Stimulated activated CD4-positive, alpha-beta T cell treated with anti-CD3 and anti-CD28 coated beads, Interleukin-1b, Interleukin-23, amount 100 ng/mL, for 4 hours (primary cell): ENCODE measurements around the gene MALL.
"Not testable (repeated sequence)": the region's sequence is repeated elsewhere in the genome, so short reads cannot be mapped to it uniquely, and the experiment has no call there.

ENCODE experiments used
- DNase-seq, 2 donors: peaks; one replicate each; pipeline ENCODE4 v3.0.0-alpha.2; 2020; ENCODE audit warnings: low read depth in 2 of 2

Gene MALL

DNA sequence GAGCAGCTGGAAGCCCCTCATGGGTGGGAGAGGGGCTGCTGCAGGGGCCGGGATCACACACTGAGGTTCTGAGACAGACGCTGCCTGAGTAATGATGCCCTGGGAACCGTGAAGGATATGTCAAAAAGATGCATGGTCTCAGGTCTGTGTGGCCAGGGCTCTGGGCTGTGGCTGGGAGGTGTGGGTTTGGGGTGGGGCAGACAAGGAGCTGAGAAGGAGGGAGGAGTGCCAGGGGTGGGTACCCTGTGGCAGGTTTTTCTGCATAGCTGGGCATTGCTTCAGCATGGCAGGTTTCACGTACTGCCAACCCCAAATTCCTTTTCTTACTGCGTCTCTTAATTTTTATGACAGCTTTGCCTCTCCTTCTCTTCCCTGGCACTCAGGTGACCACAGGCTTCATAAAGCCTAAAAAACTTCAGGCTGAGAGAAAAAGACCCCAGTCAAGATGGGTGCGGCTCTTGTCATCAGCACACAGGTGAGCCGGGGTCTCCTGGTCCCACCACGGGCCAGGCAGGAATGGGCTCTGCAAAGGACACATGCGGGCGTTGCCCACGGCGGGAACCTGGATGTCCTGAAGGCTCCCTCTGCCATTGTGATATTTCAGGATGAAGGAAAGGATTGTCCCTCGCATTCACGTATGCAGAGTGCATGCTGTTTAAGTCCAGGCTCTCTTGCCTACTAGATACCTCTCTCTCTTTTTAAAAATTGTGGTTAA, 18.0 kb downstream of the MALL start:
- DNase-seq = no peak

DNA sequence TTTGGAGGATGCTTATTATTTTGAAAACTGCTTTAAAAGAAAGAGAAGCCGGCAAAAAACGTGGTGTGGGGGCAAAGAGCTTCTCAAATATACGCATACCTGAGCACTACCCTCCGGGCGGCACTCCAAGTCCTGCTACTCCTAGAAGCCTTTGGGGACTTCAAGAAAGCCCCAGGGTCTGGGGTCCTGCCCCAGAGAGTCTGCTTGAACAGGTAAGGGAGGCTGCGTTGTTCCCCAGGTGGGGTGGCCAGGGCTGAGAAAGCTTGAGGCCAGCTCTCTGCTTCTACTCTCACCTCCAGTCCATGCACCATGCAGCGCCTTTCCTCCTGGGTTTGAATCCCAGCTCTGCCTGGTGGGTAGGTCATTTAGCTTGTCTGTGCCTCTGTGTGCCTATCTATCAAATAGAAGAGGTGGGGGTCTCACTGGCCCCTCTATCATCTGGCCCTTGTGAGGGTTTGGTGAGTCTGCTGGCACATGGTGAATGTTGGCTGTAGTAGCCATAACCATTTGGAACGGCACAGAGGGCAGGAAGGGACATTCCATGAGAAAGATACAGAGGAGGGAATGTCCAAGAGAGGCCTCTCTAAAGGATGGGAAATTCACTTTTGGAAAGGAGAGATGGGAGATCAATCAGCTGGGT, 19.5 kb downstream of the MALL start:
- DNase-seq = no peak

DNA sequence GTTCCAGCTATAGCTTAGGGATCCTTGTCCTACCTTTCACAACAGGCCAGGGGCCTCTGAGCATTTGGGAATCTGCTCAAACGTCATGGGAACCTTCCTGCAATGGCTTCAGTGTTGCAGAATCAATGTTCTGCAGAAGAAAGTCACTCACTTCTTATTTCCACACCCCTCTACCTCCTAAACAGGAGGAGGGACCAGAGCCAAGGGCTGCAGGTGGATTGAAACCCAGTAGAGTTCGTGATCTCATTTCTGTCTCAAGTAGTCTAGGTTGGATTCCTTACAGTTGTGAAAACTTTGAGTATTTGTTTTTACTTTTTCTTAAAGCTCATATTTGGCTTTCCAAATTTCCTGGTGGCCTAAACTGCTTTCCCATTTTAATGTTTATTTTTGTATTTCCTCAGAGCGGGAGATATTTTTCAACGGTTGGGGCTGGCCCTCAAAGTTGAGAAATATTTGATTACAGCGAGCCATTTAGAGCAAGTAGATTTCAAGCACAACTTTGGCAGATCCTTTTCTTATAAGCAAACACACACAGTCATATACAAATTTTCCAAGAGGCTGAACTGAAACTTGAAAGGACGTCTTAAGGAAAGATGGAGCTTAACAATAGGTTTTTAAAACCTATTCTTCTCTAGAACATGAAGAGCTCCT, 20.6 kb downstream of the MALL start:
- DNase-seq = not testable (repeated sequence)

DNA sequence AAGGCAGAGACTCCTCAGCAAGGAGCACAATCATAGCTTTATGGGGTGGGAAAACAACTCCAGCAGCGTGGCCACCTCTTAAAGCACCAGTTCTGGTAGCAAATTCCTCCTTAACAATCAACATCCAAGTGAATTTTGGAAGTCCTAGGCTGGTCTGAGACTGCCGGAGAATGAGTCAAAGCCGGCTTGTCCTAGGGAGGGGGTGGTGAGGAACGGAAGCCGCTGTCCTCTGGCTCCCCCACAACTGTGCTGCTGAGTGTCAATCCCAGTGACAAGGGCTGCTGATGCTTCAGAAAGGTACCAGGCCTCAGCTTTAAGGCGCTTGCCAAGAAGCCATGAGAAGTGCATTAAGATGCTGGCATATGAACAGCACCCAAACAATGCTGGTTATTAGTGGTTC, 21.7 kb downstream of the MALL start:
- not testable (repeated sequence) for DNase-seq

DNA sequence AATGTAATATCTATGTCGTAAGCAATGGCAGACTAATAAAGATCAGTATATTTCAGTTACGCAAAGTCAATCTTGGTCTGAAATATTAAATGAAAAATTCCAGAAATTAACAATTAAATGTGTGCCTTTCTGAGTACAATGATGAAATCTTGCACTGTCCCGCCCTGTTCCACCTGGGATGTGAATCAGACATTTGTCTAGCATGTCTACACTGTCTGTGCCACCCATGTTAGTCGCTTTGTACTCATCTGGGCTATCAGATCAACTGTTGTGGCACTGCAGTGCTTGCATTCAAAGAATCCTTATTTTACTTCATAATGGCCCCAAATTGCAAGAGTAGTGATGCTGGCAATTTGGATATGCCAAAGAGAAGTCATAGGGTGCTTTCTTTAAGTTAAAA, 25.5 kb downstream of the MALL start:
- not testable (repeated sequence) for DNase-seq

DNA sequence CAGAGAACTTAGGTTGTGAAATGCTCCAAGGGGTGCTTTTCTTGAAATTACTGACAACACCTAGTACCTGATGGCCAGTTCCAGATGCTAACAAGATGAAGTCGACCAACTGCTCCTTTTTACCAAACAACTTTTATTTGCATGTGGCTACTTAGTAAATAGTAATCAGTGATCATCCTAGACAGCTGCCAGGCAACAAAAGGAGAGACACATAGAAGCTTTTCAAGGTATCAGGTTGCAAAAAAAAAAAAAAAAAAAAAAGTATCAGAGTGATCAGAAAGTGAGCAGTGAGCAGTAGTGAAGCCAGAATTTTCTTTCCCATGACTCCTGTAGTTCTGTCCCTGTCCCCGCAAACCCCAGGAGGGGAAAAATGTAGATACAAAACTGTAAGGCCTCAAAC, 31.9 kb downstream of the MALL start:
- DNase-seq = not testable (repeated sequence)

DNA sequence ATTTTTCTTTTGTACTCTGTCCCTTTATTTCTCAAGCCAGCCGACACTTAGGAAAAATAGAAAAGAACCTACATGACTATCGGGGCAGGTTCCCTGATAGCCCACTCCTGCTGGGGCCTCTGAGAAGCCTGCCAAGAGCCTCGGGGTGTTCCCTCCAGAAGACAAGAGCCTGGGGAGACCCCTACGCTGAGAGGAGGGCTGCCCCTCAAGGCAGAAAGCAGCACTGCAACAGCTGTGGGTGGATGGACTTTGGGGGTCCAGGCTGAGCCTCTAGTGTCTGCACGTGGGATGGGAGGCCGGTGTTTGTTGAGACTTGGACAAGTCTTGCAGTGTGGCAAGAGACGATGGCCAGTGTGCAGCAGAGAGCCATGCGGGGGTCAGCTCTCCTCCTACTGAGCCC, 32.5 kb downstream of the MALL start:
- DNase-seq = not testable (repeated sequence)

DNA sequence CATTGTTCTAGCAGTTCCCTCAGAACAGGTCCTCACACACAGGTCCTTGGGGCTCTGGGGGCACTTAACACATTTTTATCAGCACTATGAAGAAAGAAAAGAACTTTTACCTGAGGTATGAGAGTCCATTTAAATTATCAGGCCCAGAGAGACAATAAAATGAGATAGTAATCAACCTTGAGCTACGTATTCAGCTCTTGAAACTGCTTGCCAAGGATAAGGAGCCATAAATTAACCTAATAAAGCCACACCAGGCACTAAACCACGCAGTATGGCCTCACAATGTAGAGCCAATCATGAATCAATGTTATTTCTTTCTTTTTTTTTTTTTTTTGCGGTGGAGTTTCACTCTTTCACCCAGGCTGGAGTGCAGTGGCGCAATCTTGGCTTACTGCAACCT, 37.5 kb downstream of the MALL start:
- not testable (repeated sequence) for DNase-seq

DNA sequence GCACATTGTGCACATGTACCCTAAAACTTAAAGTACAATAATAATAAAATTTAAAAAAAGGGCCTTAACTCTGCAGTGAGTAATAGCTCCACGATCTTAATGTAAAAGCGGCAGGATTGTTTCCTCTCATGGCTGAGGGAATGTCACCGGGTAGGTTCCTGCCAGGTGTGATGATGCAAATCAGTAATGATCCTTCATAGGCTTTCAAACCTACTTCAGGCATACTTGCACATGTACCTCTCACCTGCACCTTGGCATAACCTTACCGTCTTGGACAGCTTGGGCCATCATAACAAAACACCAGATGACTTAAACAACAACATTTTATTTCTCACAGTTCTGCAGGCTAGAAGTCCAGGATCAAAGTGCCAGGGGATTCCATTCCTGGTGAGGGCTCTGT, 39.7 kb downstream of the MALL start:
- DNase-seq = not testable (repeated sequence)

DNA sequence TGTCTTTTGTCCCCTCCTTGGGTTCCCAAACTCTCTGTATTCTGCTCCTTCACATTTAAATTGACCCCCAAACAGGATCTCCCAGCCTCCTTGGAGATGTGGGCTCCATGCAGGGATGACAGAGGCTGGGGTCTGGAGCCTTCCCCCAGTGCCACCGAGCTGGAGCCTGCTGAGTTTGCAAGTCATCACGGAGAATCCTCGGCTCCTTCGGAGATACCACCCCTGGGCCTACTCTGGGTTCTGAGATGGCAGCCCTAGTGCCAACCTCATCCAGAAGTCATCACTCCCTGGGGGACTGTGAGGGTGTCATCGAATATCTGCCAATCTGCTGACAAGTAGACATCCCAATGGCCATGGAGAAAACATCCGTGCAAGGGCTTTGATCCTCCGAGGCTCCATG, 45.8 kb downstream of the MALL start:
- DNase-seq = not testable (repeated sequence)

DNA sequence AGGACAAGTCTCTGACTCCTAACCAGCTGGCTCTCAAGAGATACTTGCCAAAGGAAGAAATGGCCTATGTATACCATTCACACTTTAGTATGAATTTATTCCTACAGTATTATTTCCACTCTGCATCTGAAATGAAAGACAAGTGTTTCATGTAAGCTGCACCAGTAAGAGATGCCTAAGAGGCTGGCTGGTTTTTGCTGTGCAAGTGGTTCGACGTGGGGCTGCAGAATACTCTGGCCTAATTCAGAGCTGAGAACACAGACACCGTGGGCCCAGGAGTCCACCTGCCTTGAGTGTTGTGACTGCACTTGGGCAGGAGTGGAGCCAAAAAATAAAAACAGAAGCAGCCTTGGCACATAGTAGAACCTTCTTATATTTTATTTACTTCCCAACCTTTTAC, 47.5 kb downstream of the MALL start:
- DNase-seq = not testable (repeated sequence)

DNA sequence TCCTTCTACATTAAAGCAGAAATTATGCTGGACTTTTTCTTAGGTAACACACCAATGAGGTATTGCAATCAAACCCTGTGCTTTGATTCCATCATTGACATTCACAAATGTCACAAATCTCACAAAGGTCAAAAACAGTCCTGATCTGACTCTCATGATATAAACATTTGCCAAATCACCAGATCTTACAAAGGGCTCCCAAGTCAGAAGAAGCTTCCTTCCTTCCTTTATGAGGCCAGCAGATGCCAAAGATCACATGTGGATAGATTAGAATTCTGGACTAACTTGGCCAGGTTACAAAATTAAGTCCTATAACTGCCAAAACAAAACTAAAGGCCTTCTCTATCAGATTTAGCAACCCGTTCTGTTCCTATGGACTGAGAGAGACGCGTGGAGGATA, 53.3 kb downstream of the MALL start:
- DNase-seq = not testable (repeated sequence)

DNA sequence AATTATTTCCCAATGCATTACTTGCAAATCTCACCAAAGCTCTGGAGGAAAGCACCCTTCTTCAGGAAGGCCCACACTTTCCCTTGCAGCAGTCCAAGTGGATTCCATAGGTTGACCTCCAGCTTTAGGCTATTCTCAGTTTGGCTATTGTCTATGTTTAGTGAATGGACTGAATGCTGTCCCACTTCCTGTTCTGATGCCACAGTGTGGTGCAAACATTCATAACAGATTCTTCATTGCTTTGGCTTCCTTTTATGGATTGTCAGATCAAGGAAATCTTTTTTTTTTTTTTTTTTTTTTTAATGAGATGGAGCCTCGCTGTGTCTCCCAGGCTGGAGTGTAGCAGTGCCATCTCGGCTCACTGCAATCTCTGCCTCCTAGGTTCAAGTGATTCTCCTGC, 55.1 kb downstream of the MALL start:
- not testable (repeated sequence) for DNase-seq

DNA sequence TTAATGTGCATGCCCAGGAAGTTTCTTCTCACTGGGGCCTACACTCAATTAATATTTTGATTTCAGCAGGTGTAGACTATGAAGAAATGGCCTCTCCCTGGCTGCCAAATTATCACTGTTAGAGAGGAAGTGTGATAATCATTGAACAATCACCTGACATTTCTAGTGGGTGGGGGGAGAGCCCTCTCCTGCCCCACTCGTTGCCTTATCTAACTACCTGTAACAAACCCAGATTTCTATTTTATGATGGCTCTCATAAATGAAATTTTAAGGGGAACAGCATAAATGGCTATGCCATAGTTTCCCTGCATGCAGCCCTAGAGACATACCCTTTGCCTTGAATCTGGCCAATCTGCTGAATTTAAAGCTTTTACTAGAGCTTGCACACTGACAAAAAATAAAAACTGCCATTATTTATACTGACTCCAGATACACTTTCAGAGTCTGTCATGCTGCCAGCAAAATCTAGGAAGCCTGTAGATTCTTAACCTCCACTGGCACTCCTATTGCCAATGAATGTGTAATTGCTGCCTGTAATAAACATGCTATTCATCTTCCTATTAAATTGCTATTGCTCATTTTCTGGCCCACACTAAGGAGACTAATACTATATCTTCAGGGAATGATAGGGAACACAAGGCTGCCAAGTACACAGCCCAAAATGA, 55.8 kb downstream of the MALL start:
- not testable (repeated sequence) for DNase-seq

DNA sequence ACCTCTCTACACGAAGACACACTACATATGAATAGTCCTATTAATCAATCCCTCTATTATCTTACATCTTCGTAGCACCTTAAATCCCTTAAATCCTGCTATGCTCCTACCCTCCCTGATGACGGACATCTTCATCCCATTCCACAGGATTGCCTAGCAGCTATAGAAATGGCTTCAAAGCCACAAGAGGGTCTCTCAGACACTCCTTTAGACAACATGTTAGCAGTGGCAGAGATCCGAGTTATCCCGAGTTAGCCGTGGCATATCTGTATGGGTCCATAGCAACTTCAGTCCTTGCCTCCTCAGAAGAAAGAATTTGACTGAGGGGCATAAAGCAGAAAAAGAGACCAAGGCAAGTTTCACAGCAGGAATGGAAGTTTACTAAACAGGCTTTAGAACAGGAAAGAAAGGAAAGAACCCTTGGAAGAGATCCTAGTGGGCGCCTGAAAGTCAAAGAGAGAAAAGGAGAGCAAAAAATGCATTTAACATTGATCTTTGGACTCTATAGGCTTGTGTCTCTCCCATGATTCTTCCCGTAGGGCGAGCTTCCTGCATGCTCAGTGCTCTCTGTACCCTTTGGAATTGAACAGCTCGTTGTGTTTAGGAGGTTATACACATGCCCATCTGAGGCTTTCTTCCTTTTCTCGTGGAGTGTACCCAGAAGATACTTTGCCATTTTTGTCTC, 56.5 kb downstream of the MALL start:
- not testable (repeated sequence) for DNase-seq

DNA sequence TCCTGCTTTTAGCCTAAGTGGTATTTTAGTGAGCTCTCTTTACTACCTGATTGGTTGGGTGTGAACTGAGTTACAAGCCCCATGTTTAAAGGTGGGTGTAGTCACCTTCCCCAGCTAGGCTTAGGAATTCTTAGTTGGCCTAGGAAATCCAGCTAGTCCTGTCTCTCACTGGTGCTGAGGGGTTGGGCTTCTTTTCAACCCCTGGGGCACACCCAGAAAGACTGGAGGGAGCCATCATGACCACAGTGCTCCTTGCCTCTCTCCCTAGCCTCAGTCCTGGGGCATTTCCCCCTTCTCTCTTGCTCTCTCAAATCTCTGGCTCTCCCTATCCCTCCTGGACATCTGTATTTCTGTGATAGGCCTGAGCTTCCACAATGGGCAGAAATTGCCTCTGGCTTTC, 57.6 kb downstream of the MALL start:
- DNase-seq = not testable (repeated sequence)

DNA sequence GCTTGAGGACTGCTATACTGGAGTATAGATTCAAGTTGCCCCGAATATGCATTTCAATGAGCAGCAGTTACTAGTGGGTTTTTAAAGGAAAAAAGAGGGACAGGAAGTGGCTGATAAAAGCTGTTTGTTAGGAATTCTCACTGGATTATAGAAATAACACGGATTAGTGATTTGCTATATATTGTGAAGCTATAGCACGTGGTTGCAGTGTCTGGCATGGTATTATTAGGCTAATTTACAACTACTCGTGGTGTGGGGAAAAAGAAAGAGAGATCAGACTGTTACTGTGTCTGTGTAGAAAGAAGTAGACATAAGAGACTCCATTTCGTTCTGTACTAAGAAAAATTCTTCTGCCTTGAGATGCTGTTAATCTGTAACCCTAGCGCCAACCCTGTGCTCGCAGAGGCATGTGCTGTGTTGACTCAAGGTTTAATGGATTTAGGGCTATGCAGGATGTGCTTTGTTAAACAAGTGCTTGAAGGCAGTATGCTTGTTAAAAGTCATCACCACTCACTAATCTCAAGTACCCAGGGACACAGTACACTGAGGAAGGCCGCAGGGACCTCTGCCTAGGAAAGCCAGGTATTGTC, 59.7 kb downstream of the MALL start:
- not testable (repeated sequence) for DNase-seq

DNA sequence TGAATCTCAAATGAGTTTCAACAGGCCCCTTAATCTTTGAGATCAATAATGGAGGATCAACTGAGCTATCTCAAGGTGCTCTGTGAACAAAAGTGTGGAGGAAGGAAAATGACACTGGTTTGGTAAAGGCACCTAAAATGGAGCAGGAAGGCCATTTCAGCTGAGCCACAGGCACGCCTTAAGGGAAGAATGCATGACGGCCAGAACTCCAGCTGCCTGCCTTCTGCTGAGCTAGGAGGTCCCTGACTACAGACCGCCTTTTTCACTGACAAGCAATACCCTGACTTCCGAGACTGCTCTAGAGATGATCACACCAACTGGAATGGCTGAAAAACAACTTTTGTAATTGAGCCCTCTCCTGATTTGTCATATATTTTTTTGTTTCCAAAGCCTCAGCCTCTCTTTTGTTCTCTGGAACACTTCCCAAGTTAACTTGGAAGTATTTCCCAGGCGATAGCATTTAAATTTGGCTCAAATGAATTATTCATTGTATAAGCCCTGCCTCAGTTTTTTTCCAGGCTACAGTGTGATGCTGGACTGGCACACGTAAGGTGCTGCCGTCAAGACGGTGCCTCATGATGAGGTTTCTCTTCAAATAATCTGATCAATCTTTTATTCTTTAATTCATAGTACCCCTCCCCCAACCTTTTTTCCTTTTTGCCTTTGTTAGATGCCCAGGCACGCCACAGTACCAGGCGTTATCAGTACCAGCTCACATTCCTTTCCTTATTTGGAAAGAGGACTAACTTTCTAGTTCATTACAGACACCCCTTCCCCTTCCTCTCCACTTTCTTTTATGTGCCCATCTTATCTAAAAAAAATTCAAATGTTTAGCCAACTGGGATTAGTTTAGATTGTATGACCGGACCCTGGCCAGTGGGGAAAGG, 60.9 kb downstream of the MALL start:
- not testable (repeated sequence) for DNase-seq

DNA sequence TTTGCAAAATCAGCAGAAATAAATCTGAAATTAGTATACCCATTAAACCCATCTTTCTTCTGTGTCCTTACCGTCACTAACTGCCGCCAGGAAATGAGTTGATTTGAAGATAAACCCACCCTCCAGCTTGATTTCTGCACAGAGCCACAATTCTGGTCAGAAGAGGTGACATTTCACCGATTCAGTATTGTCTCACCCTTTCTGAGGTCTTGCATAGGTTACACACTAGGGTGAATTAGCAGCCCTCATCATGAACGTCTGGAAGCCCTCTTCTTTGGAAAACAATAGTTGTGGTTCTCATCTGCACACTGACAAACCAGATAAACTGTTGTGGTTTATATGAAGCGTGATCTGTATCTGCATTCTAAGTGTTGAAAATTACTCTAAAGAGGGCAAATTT, 61.9 kb downstream of the MALL start:
- DNase-seq = not testable (repeated sequence)

DNA sequence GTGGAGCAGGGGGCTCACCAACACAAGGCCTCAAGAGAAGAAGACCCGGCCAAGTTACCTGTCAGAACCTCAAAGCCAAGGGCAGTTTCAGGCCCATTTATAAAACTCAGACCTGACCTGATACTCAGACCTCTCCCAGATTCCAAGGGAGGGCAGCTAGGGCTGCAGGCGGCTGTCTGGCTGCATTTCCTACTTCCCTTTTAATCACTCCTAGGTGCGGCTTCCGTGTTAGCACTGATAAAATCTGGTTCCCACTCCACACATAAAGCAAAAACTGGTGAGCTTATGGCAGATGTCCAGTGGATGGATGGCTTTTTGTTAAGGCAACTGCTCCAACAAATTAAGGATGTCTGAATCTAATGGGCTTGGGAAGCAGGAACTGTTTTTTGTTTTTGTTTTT, 63.5 kb downstream of the MALL start:
- not testable (repeated sequence) for DNase-seq
